GM12878 (cell line): ENCODE data around the gene PTPN20.

Experiments
- BHLHE40 ChIP-seq, 2 experiments: fragments of 450-650 bp in 1 of 2; IDR thresholded peaks; 2 replicates each; pipeline ENCODE4 v1.6.1; 2011 to 2017; ENCODE audit warnings: low read depth in 2 of 2, borderline replicate concordance in 1 of 2, improper control_type of control experiment in 1 of 2, low read length in 1 of 2, mild to moderate bottlenecking in 1 of 2
- CTCF ChIP-seq, 3 experiments: IDR thresholded peaks in 2 of 3; conservative IDR thresholded peaks in 1 of 3; 2 replicates each; pipeline ENCODE4 v1.5.1; 2011; ENCODE audit warnings: low read depth in 3 of 3, low read length in 3 of 3, mild to moderate bottlenecking in 3 of 3, control low read depth in 2 of 3, moderate library complexity in 2 of 3, inconsistent platforms in 1 of 3, mixed read lengths in 1 of 3; ENCODE audit not compliant: control insufficient read depth in 2 of 3, insufficient read depth in 1 of 3; ENCODE audit errors: extremely low read depth in 1 of 3
- POLR2A ChIP-seq: IDR thresholded peaks from 2 replicates; pipeline ENCODE4 v1.6.1; 2011; ENCODE audit warnings: low read depth, mild to moderate bottlenecking, low read length
- RFX5 ChIP-seq: IDR thresholded peaks from 2 replicates; pipeline ENCODE4 v1.6.1; 2011; ENCODE audit warnings: low read depth, low read length, improper control_type of control experiment
- TF ChIP-seq, protein P1 (sequence below): IDR thresholded peaks from 2 replicates; pipeline ENCODE4 v1.6.1; 2012; ENCODE audit warnings: low read depth, low read length, improper control_type of control experiment
- TF ChIP-seq, protein P2 (sequence below): IDR thresholded peaks from 2 replicates; pipeline ENCODE4 v1.6.1; 2011; ENCODE audit warnings: borderline replicate concordance, low read depth, mild to moderate bottlenecking, moderate library complexity, mixed read lengths, low read length; ENCODE audit not compliant: insufficient read depth; ENCODE audit errors: extremely low read length

- no peak for TF ChIP-seq BHLHE40 (IDR thresholded peaks at IDR 0.05; ENCODE audit: borderline replicate concordance in 1 of 2, low read depth in 2 of 2, low read length in 1 of 2)
- TF ChIP-seq, protein P1, sequence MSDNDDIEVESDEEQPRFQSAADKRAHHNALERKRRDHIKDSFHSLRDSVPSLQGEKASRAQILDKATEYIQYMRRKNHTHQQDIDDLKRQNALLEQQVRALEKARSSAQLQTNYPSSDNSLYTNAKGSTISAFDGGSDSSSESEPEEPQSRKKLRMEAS: no peak
- TF ChIP-seq CTCF (IDR thresholded peaks at IDR 0.05 in 2 of 3, conservative IDR thresholded peaks at IDR 0.05 in 1 of 3; ENCODE audit: control insufficient read depth in 2 of 3, extremely low read depth in 1 of 3, insufficient read depth in 1 of 3, low read depth in 3 of 3, low read length in 3 of 3): peak; percentile 21 to 44 (median 39); a peak in 4 of 6 replicates
- TF ChIP-seq, protein P2, sequence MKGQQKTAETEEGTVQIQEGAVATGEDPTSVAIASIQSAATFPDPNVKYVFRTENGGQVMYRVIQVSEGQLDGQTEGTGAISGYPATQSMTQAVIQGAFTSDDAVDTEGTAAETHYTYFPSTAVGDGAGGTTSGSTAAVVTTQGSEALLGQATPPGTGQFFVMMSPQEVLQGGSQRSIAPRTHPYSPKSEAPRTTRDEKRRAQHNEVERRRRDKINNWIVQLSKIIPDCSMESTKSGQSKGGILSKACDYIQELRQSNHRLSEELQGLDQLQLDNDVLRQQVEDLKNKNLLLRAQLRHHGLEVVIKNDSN: no peak
- TF ChIP-seq POLR2A: no peak
- no peak for TF ChIP-seq RFX5
These were observed 81.8 kb downstream of the PTPN20 start for GRCh38 chr10:46992803-46993561.
